Testis (tissue), 3 donors: ENCODE data around the gene PLEKHA1. TPM values are rescaled to one million over a fixed set of nuclear protein-coding genes. Genes with fewer than 3 reads are reported as not detected.

Source experiments
- DNase-seq: peaks from one replicate; pipeline ENCODE4 v3.0.0-alpha.2; 2019
- H3K27ac ChIP-seq, 2 donors: fragments of 200-600 bp; sonication (generic); one replicate each; pipeline ENCODE4 v1.5.1; 2019
- H3K27me3 ChIP-seq: fragments of 200-600 bp; sonication (generic); one replicate; pipeline ENCODE4 v1.5.1; 2019
- H3K36me3 ChIP-seq: fragments of 200-600 bp; sonication (generic); one replicate; pipeline ENCODE4 v1.5.1; 2017; ENCODE audit warnings: low read depth; ENCODE audit errors: missing control alignments
- H3K4me1 ChIP-seq: fragments of 200-600 bp; sonication (generic); one replicate; pipeline ENCODE4 v1.5.1; 2019
- H3K4me3 ChIP-seq, 2 donors: fragments of 200-600 bp; sonication (generic); one replicate each; pipeline ENCODE4 v1.5.1; 2017 to 2019
- H3K9me3 ChIP-seq: fragments of 200-600 bp; sonication (generic); one replicate; pipeline ENCODE4 v1.5.1; 2017
- POLR2A ChIP-seq: fragments of 450-650 bp; IDR thresholded peaks from one replicate; pipeline ENCODE4 v1.6.1; 2017; ENCODE audit warnings: antibody characterized with exemption, mild to moderate bottlenecking, moderate library complexity
- WGBS, 2 donors: methylation state at CpG; one replicate each; pipeline ENCODE4 v1.1.5; 2018; 5-methylcytosine and 5-hydroxymethylcytosine counted together
- intact Hi-C: fragments of 100-400 bp; cut with DNase I; formaldehyde crosslinking; loops from one replicate; pipeline ENCODE4 v1.15.1; 2023; ENCODE audit warnings: low total_unique reads
- polyA plus RNA-seq: library from polyadenylated mRNA; stranded (reverse); fragments of 350-450 nt; fragmentation: Illumina TruSeq; extraction: RNeasy Lipid Tissue Mini Kit (QIAGEN cat#74804); gene quantifications from one replicate; pipeline ENCODE4 v1.2.3, GENCODE V29; 2014; ENCODE audit warnings: low read depth, low replicate concordance; ENCODE audit not compliant: insufficient read depth
- total RNA-seq, 2 donors: library from RNA; depleted of rRNA; stranded (reverse); fragments of >200 nt; gene quantifications; one replicate each; pipeline ENCODE4 v1.2.3, GENCODE V29; 2016
- TF ChIP-seq, protein P1 (sequence below), 3 experiments: fragments of 450-650 bp in 2 of 3; fragments of 200-600 bp in 1 of 3; sonication (generic) in 1 of 3; IDR thresholded peaks; one replicate each; pipeline ENCODE4 v1.5.1; 2016 to 2019; ENCODE audit warnings: antibody characterized with exemption in 3 of 3, mild to moderate bottlenecking in 2 of 3, moderate library complexity in 1 of 3

Gene PLEKHA1
- total and polyA plus RNA-seq, 3 donors from 2014 or later = 27.6 to 66.6 (median 35.7) TPM

- H3K4me1 ChIP-seq = peaks cover 8% of the 10 kb centered on the region
- TF ChIP-seq POLR2A = no peak
- TF ChIP-seq, protein P1, sequence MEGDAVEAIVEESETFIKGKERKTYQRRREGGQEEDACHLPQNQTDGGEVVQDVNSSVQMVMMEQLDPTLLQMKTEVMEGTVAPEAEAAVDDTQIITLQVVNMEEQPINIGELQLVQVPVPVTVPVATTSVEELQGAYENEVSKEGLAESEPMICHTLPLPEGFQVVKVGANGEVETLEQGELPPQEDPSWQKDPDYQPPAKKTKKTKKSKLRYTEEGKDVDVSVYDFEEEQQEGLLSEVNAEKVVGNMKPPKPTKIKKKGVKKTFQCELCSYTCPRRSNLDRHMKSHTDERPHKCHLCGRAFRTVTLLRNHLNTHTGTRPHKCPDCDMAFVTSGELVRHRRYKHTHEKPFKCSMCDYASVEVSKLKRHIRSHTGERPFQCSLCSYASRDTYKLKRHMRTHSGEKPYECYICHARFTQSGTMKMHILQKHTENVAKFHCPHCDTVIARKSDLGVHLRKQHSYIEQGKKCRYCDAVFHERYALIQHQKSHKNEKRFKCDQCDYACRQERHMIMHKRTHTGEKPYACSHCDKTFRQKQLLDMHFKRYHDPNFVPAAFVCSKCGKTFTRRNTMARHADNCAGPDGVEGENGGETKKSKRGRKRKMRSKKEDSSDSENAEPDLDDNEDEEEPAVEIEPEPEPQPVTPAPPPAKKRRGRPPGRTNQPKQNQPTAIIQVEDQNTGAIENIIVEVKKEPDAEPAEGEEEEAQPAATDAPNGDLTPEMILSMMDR (IDR thresholded peaks at IDR 0.05) = no peak
- intact Hi-C loops = no loop called here
- no peaks in the 10 kb centered on the region for H3K36me3 ChIP-seq
- no peaks in the 10 kb centered on the region for H3K9me3 ChIP-seq
- H3K4me3 ChIP-seq = no peak overlapping the region
- H3K27ac ChIP-seq = no peak overlapping the region
- no peak for DNase-seq
- no peaks in the 10 kb centered on the region for H3K27me3 ChIP-seq
- WGBS, 2 donors = 87 to 90% methylated on average over 11 of the region's 11 CpGs
Observed at GRCh38 chr10:122455376-122456079, 81.0 kb downstream of the PLEKHA1 start.

GRCh38 chr10:122457934-122458333, 83.4 kb downstream of the PLEKHA1 start:
- Histone ChIP-seq H3K4me3 (no peak overlapping the region), H3K4me1 (peaks cover 8% of the 10 kb centered on the region), H3K27me3 (no peaks in the 10 kb centered on the region), H3K36me3 (no peaks in the 10 kb centered on the region), H3K9me3 (no peaks in the 10 kb centered on the region), H3K27ac (no peak overlapping the region)
- TF ChIP-seq, protein P1 (IDR thresholded peaks at IDR 0.05) = no peak
- TF ChIP-seq POLR2A = no peak
- intact Hi-C loops = no loop called here
- WGBS, 2 donors = 77 to 85% methylated on average over 5 of the region's 5 CpGs
- DNase-seq = no peak

- H3K4me1 ChIP-seq = peaks cover 8% of the 10 kb centered on the region
- no peak overlapping the region for H3K4me3 ChIP-seq
- 74 to 83% methylated on average over 6 of the region's 6 CpGs for WGBS, 2 donors
- H3K9me3 ChIP-seq = no peaks in the 10 kb centered on the region
- H3K27me3 ChIP-seq = no peaks in the 10 kb centered on the region
- intact Hi-C loops = no loop called here
- H3K36me3 ChIP-seq = no peaks in the 10 kb centered on the region
- no peak for DNase-seq
- H3K27ac ChIP-seq = no peak overlapping the region
- TF ChIP-seq POLR2A = no peak
- TF ChIP-seq, protein P1 (IDR thresholded peaks at IDR 0.05) = no peak
Observed at GRCh38 chr10:122458693-122459092, 84.2 kb downstream of the PLEKHA1 start.

GRCh38 chr10:122459561-122460273, 85.2 kb downstream of the PLEKHA1 start:
- no peak for DNase-seq
- no peaks in the 10 kb centered on the region for H3K27me3 ChIP-seq
- intact Hi-C loops = no loop called here
- WGBS, 2 donors = 36 to 43% methylated on average over 14 of the region's 14 CpGs
- no peak overlapping the region for H3K4me3 ChIP-seq
- no peaks in the 10 kb centered on the region for H3K9me3 ChIP-seq
- peaks cover 8% of the 10 kb centered on the region for H3K4me1 ChIP-seq
- H3K27ac ChIP-seq = no peak overlapping the region
- H3K36me3 ChIP-seq = no peaks in the 10 kb centered on the region
- no peak for TF ChIP-seq POLR2A
- TF ChIP-seq, protein P1 (IDR thresholded peaks at IDR 0.05) = no peak
